Neural progenitor cell (in vitro differentiated cells): ENCODE measurements around the gene SLC25A13.

Source experiments
- EZH2 ChIP-seq: fragments of 200-600 bp; sonication (generic); IDR thresholded peaks from 2 replicates; pipeline ENCODE4 v1.6.1; 2017; ENCODE audit warnings: antibody characterized with exemption, mild to moderate bottlenecking, moderate library complexity
- TF ChIP-seq, protein P1 (sequence below): fragments of 200-600 bp; sonication (generic); IDR thresholded peaks from 2 replicates; pipeline ENCODE4 v1.5.1; 2017; ENCODE audit warnings: antibody characterized with exemption, mild to moderate bottlenecking

DNA sequence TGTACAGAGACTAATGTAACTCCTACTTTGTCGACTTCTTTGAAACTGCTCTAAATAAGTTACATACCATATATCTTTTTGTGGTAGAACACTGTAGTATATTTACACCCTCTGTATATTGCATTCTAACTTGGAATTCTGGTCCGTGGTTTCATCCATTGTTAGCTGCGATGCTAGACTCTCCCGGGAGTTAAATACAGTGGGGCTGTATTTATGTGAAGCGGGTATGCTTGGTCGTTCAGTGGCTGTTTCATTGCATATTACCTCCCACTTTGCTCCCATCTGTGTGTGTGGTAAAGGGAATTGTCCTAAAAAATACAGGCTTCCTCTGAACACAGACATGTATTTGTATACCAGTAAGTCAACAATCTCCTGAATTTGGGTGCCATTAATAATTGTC is 231.1 kb downstream of the SLC25A13 start:
- TF ChIP-seq, protein P1, sequence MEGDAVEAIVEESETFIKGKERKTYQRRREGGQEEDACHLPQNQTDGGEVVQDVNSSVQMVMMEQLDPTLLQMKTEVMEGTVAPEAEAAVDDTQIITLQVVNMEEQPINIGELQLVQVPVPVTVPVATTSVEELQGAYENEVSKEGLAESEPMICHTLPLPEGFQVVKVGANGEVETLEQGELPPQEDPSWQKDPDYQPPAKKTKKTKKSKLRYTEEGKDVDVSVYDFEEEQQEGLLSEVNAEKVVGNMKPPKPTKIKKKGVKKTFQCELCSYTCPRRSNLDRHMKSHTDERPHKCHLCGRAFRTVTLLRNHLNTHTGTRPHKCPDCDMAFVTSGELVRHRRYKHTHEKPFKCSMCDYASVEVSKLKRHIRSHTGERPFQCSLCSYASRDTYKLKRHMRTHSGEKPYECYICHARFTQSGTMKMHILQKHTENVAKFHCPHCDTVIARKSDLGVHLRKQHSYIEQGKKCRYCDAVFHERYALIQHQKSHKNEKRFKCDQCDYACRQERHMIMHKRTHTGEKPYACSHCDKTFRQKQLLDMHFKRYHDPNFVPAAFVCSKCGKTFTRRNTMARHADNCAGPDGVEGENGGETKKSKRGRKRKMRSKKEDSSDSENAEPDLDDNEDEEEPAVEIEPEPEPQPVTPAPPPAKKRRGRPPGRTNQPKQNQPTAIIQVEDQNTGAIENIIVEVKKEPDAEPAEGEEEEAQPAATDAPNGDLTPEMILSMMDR: no peak
- no peak for TF ChIP-seq EZH2
